BJ (cell line): Measurements from ENCODE around the gene GRM5. TPM values are rescaled to one million over a fixed set of nuclear protein-coding genes. Genes with fewer than 3 reads are reported as not detected.
"Not testable (repeated sequence)": the region's sequence is repeated elsewhere in the genome, so short reads cannot be mapped to it uniquely, and the experiment has no call there.

ENCODE experiments used
- CTCF ChIA-PET: fragments of 350-600 bp; formaldehyde crosslinking; extraction: SDS; loops from one replicate; lab custom pipeline; 2021; ENCODE audit warnings: antibody characterized with exemption, inconsistent platforms; lab: Yijun Ruan, JAX
- POLR2A ChIA-PET: fragments of 300-600 bp; sonication (Branson Sonifier 250); formaldehyde crosslinking; extraction: SDS; loops from one replicate; lab custom pipeline; 2021; ENCODE audit warnings: antibody characterized with exemption; lab: Charles Lee
- DNase-seq: peaks from one replicate; pipeline ENCODE4 v3.0.0-alpha.2; 2011; ENCODE audit warnings: low read depth
- H3K27me3 ChIP-seq: 2 replicates; pipeline ENCODE4 v1.6.0; 2011; ENCODE audit warnings: low read length; ENCODE audit not compliant: control insufficient read depth, insufficient read depth
- H3K36me3 ChIP-seq: 2 replicates; pipeline ENCODE4 v1.5.1; 2011; ENCODE audit warnings: low read length; ENCODE audit not compliant: control insufficient read depth, insufficient read depth
- H3K4me3 ChIP-seq: 2 replicates; pipeline ENCODE4 v1.5.1; 2011; ENCODE audit warnings: low read depth, mild to moderate bottlenecking, control low read depth, low read length
- polyA plus RNA-seq: library from polyadenylated mRNA; depleted of rRNA; stranded (reverse); fragments of >200 nt; gene quantifications from 2 replicates; pipeline ENCODE4 v1.2.3, GENCODE V29; 2011
- TF ChIP-seq, protein P1 (sequence below): IDR thresholded peaks from 2 replicates; pipeline ENCODE4 v1.5.1; 2011; ENCODE audit warnings: low read depth, mild to moderate bottlenecking, control low read depth, inconsistent platforms, low read length, moderate library complexity; ENCODE audit not compliant: insufficient read depth

Gene GRM5
- polyA plus RNA-seq, 1 experiment, result not detected

DNA sequence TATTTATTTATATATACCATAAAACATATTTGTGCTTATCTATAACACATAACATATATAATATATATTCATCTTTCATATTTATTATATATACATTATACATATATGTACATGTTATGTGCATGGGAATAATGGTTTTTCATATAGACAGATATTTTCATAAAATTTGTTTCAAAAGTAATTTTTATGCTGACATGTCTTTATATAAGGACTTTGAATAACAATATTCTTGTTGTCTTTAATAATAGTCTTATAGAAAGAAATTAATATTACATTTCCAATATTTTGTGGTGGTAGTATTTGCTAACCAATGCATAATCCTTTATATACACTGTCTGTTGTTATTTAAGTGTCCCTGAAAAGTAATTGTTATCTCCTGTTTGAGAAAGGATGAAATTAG lies 49.6 kb downstream of the GRM5 start:
- POLR2A ChIA-PET, result no interaction called here
- CTCF ChIA-PET, result no interaction called here
- Histone ChIP-seq H3K36me3 (no peaks in the 10 kb centered on the region), H3K4me3 (no peak overlapping the region), H3K27me3 (no peaks in the 10 kb centered on the region)
- DNase-seq, result no peak
- TF ChIP-seq, protein P1, sequence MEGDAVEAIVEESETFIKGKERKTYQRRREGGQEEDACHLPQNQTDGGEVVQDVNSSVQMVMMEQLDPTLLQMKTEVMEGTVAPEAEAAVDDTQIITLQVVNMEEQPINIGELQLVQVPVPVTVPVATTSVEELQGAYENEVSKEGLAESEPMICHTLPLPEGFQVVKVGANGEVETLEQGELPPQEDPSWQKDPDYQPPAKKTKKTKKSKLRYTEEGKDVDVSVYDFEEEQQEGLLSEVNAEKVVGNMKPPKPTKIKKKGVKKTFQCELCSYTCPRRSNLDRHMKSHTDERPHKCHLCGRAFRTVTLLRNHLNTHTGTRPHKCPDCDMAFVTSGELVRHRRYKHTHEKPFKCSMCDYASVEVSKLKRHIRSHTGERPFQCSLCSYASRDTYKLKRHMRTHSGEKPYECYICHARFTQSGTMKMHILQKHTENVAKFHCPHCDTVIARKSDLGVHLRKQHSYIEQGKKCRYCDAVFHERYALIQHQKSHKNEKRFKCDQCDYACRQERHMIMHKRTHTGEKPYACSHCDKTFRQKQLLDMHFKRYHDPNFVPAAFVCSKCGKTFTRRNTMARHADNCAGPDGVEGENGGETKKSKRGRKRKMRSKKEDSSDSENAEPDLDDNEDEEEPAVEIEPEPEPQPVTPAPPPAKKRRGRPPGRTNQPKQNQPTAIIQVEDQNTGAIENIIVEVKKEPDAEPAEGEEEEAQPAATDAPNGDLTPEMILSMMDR, result no peak

DNA sequence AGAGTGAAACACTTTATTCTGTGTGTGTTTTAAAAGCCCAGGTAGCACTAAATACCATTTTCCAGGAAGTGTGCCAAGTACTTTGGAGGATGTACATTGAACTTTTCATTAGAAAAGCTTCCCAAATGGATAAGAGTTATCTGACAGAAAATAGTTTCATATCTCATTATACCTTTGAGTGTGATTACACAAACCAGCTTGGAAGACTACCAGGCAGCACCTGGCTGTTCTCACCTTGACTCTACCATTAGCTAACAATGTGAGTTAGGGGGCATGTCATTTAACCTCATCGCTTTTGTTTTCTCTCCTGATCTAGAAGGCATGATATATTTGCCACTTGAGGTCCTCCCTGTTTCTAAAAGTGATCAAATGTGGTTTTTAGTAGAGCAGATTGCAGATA lies 50.2 kb downstream of the GRM5 start:
- H3K4me3 ChIP-seq, result no peak overlapping the region
- no peaks in the 10 kb centered on the region for H3K36me3 ChIP-seq
- TF ChIP-seq, protein P1, result no peak
- ChIA-PET CTCF (interaction anchor here (0.7 kb wide), 1 partner anchor 951 kb away, joined by 3 read pairs; no protein-coding TSS in a partner anchor), POLR2A (no interaction called here)
- DNase-seq, result no peak
- no peaks in the 10 kb centered on the region for H3K27me3 ChIP-seq

DNA sequence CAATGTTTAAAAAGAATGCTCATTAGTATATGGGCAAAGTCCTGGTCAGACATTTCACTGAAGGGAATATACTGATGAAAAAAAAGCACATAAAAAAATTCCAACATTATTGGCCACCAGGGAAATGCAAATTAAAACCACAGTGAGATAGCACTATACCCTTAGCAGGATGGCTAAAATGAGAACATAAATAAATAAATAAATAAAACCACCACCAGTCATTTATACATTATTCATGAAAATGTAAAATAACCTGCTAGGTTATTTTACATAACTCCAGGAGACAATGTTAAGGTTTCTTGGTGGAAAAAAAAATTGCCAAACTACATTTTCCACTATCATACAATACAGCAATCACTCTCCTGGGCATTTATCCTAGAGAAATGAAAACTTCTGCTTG lies 64.9 kb downstream of the GRM5 start:
- POLR2A ChIA-PET, H3K27me3 ChIP-seq, H3K4me3 ChIP-seq, H3K36me3 ChIP-seq, DNase-seq, CTCF ChIA-PET: not testable (repeated sequence)

DNA sequence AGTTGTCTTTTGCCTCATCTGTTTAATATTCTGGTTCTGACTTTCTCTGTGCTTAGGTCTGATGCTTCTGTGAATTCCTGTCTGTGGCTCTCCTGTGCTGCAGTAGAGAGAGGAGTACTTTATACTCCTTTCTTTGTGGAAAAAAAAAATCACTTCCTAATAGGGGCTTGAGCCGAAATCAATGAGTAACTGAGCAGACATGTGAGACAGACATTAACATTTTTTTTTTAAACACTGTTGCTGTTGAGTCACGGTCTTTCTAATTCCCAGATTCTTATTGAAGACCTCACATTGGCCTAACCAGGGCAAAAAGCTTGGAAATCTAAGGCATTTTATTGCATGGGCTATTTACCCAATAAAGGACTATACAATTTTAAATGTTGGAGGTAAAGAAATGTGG lies 86.1 kb downstream of the GRM5 start:
- peak; percentile 18 for DNase-seq
- TF ChIP-seq, protein P1, result no peak
- Histone ChIP-seq H3K36me3 (no peaks in the 10 kb centered on the region), H3K4me3 (no peak overlapping the region), H3K27me3 (no peaks in the 10 kb centered on the region)
- POLR2A ChIA-PET, result no interaction called here
- CTCF ChIA-PET, result no interaction called here

DNA sequence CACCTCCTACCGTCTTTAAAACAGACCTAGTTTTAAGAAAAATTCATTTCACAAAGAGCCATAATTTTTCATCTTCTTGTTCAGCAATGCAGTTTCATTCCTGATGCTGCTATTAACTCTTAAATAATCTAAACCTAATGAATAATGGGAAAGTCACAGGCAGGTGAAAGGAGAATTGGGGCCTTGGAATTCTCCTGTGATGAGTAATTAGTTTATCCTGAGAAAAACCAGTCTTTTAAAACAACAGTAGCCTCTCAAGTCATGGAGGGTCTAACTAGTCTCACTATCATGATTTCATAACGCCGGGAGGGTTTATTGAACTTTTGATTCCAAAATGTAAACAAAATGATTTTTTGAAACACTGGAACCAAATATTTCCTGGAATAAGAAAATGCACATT lies 86.8 kb downstream of the GRM5 start:
- POLR2A ChIA-PET, CTCF ChIA-PET, H3K27me3 ChIP-seq, H3K4me3 ChIP-seq, H3K36me3 ChIP-seq, DNase-seq: not testable (repeated sequence)

DNA sequence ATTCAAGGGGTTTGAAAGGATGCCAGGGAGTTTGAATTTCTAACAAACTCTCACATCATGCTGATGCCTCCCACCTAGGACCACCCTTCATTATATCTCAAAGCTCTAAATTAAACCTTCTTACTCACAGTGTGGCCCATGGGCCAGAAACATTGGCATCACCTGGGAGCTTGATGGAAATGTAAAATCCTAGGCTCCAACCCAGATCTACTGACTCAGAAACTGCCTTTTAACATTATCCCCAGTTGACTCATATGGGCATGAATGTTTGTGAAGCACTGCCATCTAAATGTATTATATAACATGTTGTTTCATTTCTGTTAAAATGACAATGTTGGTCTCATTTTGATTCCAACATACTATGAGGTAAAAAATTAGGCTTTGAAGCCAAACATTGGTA lies 90.3 kb downstream of the GRM5 start:
- H3K36me3 ChIP-seq, DNase-seq, CTCF ChIA-PET, H3K4me3 ChIP-seq, POLR2A ChIA-PET, H3K27me3 ChIP-seq: not testable (repeated sequence)

DNA sequence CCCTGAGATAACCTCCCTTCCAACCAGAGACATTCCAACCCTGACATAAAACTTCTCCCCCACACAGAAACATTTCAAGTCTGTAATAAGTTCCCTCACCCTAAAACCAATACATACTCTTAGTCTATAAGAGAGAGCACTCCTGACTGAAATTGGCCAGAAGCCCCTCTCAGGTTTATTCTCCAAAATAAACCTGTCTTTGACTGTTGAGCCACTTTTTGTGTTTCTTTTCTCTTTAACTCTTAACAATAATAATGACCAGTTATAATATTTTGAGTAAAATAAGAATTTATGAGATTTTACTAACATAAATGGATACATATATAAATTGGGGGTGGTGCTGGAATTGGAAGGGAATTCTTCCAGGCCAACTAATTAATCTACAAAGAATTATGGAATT lies 93.6 kb downstream of the GRM5 start:
- Histone ChIP-seq H3K4me3 (no peak overlapping the region), H3K27me3 (no peaks in the 10 kb centered on the region), H3K36me3 (no peaks in the 10 kb centered on the region)
- ChIA-PET POLR2A (no interaction called here), CTCF (no interaction called here)
- TF ChIP-seq, protein P1, result no peak
- DNase-seq, result no peak

DNA sequence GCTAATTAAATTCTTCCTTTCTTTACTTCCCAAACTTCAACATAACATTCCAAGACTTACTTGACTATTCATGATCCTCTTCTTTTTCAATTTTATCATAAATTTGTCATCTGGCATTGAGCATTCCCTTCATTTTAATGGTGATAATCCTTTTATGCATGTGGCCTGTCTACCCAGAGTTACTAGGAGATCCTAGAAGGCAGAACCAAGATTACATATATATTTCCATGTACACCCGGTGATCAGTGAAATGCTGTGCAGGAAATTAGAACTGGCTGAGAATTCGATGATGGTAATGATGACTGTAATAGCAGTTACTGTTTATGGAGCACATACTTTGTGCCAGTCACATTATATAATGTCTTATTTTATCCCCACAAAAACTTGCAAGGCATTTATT lies 104.2 kb downstream of the GRM5 start:
- POLR2A ChIA-PET, CTCF ChIA-PET, H3K27me3 ChIP-seq, H3K4me3 ChIP-seq, H3K36me3 ChIP-seq, DNase-seq: not testable (repeated sequence)

DNA sequence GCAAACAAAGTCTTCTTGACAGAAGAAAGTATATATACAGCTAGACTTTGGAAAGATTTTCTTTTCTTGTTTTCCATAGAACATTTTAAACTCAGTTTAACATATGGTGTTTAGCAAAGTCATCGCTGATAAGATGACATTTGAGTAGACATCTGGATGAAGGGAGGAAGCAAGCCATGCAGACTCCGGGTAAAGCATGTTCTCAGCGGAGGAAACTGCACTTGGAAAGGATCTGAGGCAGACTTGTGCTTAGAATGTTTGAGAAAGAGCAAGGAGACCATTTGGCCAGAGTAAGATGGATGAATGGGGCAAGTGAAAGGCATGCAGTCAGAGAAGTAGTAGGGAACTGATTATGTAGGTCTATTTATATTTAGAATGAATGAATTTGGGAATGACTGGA lies 105.9 kb downstream of the GRM5 start:
- CTCF ChIA-PET, result not testable (repeated sequence)

More for the DNA sequence above, 105.9 kb downstream of the GRM5 start:
- DNase-seq, H3K27me3 ChIP-seq, POLR2A ChIA-PET, H3K4me3 ChIP-seq, H3K36me3 ChIP-seq: not testable (repeated sequence)
